MG63 (cell line): ENCODE results near the gene UTP18. TPM values are rescaled to one million over a fixed set of nuclear protein-coding genes. Genes with fewer than 3 reads are reported as not detected.
"Not testable (repeated sequence)": the region's sequence is repeated elsewhere in the genome, so short reads cannot be mapped to it uniquely, and the experiment has no call there.

Experiments used
- DNase-seq: peaks from one replicate; pipeline ENCODE4 v3.0.0-alpha.2; 2020
- H3K27me3 ChIP-seq: fragments of 250-450 bp; sonication (Bioruptor Pico); 2 replicates; pipeline ENCODE4 v1.5.1; 2020; ENCODE audit warnings: mild to moderate bottlenecking, moderate library complexity
- H3K36me3 ChIP-seq: fragments of 250-450 bp; sonication (Bioruptor Pico); 2 replicates; pipeline ENCODE4 v1.5.1; 2020; ENCODE audit warnings: mild to moderate bottlenecking, moderate library complexity
- H3K4me3 ChIP-seq: fragments of 250-450 bp; sonication (Bioruptor Pico); 2 replicates; pipeline ENCODE4 v1.5.1; 2020; ENCODE audit warnings: mild to moderate bottlenecking, moderate library complexity
- H3K9me3 ChIP-seq: fragments of 250-450 bp; sonication (Bioruptor Pico); 2 replicates; pipeline ENCODE4 v1.5.1; 2020; ENCODE audit warnings: mild to moderate bottlenecking, moderate library complexity
- total RNA-seq: library from RNA; depleted of rRNA; stranded (reverse); fragments of >200 nt; shearing (Covaris generic); gene quantifications from 2 replicates; pipeline ENCODE4 v1.2.3, GENCODE V29; 2014; ENCODE audit warnings: low replicate concordance

The UTP18 gene
- total RNA-seq, 1 experiment from 2014 or later: 113 TPM

- H3K27me3 ChIP-seq: 0 out of 2 replicates have a peak, but pooled peaks cover 3% of the 10 kb centered on the region
- no peaks in the 10 kb centered on the region for H3K9me3 ChIP-seq
- DNase-seq: no peak
- peaks cover 47% of the 10 kb centered on the region for H3K36me3 ChIP-seq
- no peak overlapping the region for H3K4me3 ChIP-seq
These were observed 38.4 kb downstream of the UTP18 start for GRCh38 chr17:51298508-51299371.

DNA sequence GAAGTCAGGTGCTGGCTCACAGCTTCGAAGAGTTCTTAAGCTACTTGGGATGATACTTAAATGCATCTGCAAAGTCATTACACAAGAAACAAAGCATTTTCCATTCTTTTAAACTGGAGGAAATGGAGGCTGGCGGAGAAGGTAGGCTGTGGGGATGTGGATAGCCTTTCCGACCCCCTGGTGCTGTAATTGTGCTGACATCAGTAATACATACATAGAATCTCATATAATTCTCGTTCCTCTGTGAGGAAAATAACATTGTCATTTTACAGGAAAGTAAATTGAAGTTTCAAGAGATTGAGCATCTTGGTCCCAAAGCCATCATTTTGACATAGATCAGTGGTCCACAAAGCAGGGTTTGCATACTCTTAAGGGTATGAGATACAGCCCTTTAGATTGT, 39.5 kb downstream of the UTP18 start:
- Histone ChIP-seq H3K4me3 (no peak overlapping the region), H3K9me3 (no peaks in the 10 kb centered on the region), H3K27me3 (0 out of 2 replicates have a peak, but pooled peaks cover 3% of the 10 kb centered on the region), H3K36me3 (peaks cover 36% of the 10 kb centered on the region)
- no peak for DNase-seq

- Histone ChIP-seq H3K27me3 (no peaks in the 10 kb centered on the region), H3K36me3 (no peaks in the 10 kb centered on the region), H3K9me3 (peaks cover 15% of the 10 kb centered on the region), H3K4me3 (no peak overlapping the region)
- no peak for DNase-seq
These were observed 44.8 kb downstream of the UTP18 start for GRCh38 chr17:51305182-51305581.

DNA sequence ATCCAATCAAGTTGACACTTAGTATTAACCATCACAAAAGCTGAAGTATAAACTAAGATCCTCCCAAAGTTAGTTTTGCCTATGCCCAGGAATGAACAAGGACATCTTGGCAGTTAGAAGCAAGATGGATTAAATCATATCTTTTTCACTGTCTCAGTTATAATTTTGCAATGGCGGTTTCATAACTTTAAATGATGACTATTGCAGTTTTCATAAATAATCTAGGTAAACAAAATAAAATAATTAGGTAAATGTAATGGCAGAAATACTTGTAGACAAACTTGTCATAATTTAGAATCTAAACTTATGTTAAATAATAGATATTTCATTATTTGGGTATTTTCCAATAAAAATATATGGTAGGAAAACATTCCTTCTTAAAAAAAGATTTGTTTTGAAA, 51.7 kb downstream of the UTP18 start:
- DNase-seq, H3K27me3 ChIP-seq, H3K4me3 ChIP-seq, H3K36me3 ChIP-seq: not testable (repeated sequence)
- peaks cover 14% of the 10 kb centered on the region for H3K9me3 ChIP-seq

- H3K36me3 ChIP-seq: no peaks in the 10 kb centered on the region
- no peak overlapping the region for H3K4me3 ChIP-seq
- H3K27me3 ChIP-seq: no peaks in the 10 kb centered on the region
- peaks cover 3% of the 10 kb centered on the region; the same call in 1 of the 2 replicates for H3K9me3 ChIP-seq
- DNase-seq: no peak
These were observed 58.8 kb downstream of the UTP18 start for GRCh38 chr17:51319186-51319585.

GRCh38 chr17:51322390-51323029, 62.2 kb downstream of the UTP18 start:
- Histone ChIP-seq H3K9me3 (no peaks in the 10 kb centered on the region; the same call in 1 of the 2 replicates), H3K36me3 (no peaks in the 10 kb centered on the region), H3K27me3 (peaks cover 4% of the 10 kb centered on the region; the same call in 1 of the 2 replicates), H3K4me3 (no peak overlapping the region)
- DNase-seq: no peak

DNA sequence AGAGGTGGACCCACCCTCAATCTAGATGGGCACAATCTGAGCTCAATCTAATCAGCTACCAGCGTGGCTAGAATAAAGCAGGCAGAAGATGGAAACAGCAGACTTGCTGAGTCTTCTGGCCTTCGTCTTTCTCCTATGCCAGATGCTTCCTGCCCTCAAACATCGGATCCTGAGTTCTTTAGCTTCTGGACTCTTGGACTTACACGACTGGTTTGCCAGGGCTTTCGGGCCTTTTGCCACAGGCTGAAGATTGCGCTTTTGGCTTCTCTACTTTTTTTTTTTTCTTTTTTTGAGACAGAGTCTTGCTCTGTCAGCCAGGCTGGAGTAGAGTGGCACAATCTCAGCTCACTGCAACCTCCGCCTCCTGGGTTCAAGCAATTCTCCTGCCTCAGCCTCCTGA, 65.1 kb downstream of the UTP18 start:
- H3K4me3 ChIP-seq: no peak overlapping the region
- H3K9me3 ChIP-seq: no peaks in the 10 kb centered on the region
- DNase-seq: no peak
- no peaks in the 10 kb centered on the region for H3K36me3 ChIP-seq
- peaks cover 4% of the 10 kb centered on the region; the same call in 1 of the 2 replicates for H3K27me3 ChIP-seq

- not testable (repeated sequence) for H3K27me3 ChIP-seq, H3K36me3 ChIP-seq, H3K4me3 ChIP-seq, H3K9me3 ChIP-seq, DNase-seq
These were observed 70.6 kb downstream of the UTP18 start for GRCh38 chr17:51330861-51331503.

DNA sequence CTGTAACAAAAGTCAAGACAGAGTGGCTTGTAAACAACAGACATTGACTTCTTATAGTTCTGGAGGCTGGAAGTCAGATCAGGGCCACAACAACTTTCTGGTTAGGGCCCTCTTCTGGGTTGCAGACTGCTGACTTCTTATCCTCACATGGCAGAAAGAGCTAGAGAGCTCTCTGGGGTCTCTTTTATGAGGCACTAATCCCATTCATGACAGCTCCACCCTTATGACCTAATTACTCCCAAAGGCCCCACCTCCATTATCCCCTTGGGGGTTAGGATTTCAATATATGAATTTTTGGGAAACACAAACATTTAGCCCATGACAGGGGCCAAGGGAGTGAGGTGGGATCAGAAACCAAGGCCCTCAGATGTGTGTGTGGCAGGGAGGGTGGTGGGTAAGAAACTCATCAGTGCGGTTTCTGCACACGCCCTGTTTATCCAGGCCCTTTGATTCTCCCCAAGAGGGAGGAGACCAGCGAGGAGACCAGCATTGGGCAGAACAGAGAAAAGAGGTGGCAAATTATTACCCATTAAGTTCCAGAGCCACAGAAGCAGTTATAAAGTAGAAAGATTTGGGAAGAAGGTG, 74.8 kb downstream of the UTP18 start:
- H3K36me3 ChIP-seq: no peaks in the 10 kb centered on the region
- H3K4me3 ChIP-seq: no peak overlapping the region
- DNase-seq: no peak
- H3K27me3 ChIP-seq: no peaks in the 10 kb centered on the region
- no peaks in the 10 kb centered on the region for H3K9me3 ChIP-seq

GRCh38 chr17:51335883-51336822, 75.8 kb downstream of the UTP18 start:
- H3K4me3 ChIP-seq: no peak overlapping the region
- no peaks in the 10 kb centered on the region for H3K36me3 ChIP-seq
- DNase-seq: no peak
- peaks cover 2% of the 10 kb centered on the region; the same call in 1 of the 2 replicates for H3K27me3 ChIP-seq
- no peaks in the 10 kb centered on the region for H3K9me3 ChIP-seq

GRCh38 chr17:51341457-51341856, 81.1 kb downstream of the UTP18 start:
- peaks cover 2% of the 10 kb centered on the region; the same call in 1 of the 2 replicates for H3K27me3 ChIP-seq
- H3K4me3 ChIP-seq: no peak overlapping the region
- H3K9me3 ChIP-seq: no peaks in the 10 kb centered on the region
- DNase-seq: no peak
- no peaks in the 10 kb centered on the region for H3K36me3 ChIP-seq

- no peak for DNase-seq
- Histone ChIP-seq H3K36me3 (no peaks in the 10 kb centered on the region), H3K4me3 (no peak overlapping the region), H3K9me3 (no peaks in the 10 kb centered on the region), H3K27me3 (peaks cover 2% of the 10 kb centered on the region; the same call in 1 of the 2 replicates)
These were observed 81.9 kb downstream of the UTP18 start for GRCh38 chr17:51342257-51342656.

DNA sequence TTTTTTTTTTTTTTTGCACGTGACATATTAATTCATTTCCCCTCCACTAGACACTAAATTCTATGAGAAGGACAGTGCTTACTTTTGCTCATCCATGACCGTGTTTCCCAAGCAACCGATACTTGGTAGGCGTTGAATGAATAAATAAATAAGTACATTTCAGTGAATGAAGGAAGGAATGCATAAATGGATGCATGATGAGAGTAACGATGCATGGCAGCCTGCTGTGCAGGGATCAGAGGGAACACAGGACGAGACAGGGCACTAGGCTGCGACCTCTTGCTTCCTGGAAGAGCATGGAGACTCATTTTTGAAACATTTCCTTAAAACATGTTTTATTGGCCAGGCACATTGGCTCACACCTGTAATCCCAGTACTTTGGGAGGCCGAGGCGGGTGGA, 84.2 kb downstream of the UTP18 start:
- Histone ChIP-seq H3K4me3 (no peak overlapping the region), H3K27me3 (peaks cover 2% of the 10 kb centered on the region; the same call in 1 of the 2 replicates), H3K9me3 (no peaks in the 10 kb centered on the region), H3K36me3 (no peaks in the 10 kb centered on the region)
- DNase-seq: no peak

- DNase-seq: no peak
- no peaks in the 10 kb centered on the region for H3K9me3 ChIP-seq
- H3K36me3 ChIP-seq: no peaks in the 10 kb centered on the region
- H3K4me3 ChIP-seq: no peak overlapping the region
- no peaks in the 10 kb centered on the region; the same call in 1 of the 2 replicates for H3K27me3 ChIP-seq
These were observed 86.1 kb downstream of the UTP18 start for GRCh38 chr17:51346218-51346982.
